ENCODE data around the gene LGALS3. TPM values are rescaled to one million over a fixed set of nuclear protein-coding genes. Genes with fewer than 3 reads are reported as not detected.

Gene LGALS3
- total RNA-seq, 1 donor from 2014 or later: 194 TPM

- no peaks in the 10 kb centered on the region for H3K9me3 ChIP-seq (replicated peaks)
- DNase-seq: peak; percentile 90
- no peaks in the 10 kb centered on the region for H3K27me3 ChIP-seq (ENCODE audit: low read depth)
- intact Hi-C loops (cut with micrococcal nuclease): no loop called here
- H3K4me1 ChIP-seq: peaks cover 58% of the 10 kb centered on the region
- H3K4me3 ChIP-seq: peak overlapping the region; percentile 29
- peak overlapping the region; percentile 95 for H3K27ac ChIP-seq (replicated peaks)
- no peak for TF ChIP-seq CTCF (IDR thresholded peaks at IDR 0.05; ENCODE audit: borderline replicate concordance)
- no peaks in the 10 kb centered on the region for H3K36me3 ChIP-seq
Observed at GRCh38 chr14:55107766-55108554, 21.1 kb upstream of the LGALS3 start.

- H3K27me3 ChIP-seq (ENCODE audit: low read depth): no peaks in the 10 kb centered on the region
- no peaks in the 10 kb centered on the region for H3K36me3 ChIP-seq
- no peaks in the 10 kb centered on the region for H3K9me3 ChIP-seq (replicated peaks)
- no peak overlapping the region for H3K4me3 ChIP-seq
- H3K4me1 ChIP-seq: peaks cover 43% of the 10 kb centered on the region
- intact Hi-C loops (cut with micrococcal nuclease): no loop called here
- H3K27ac ChIP-seq (replicated peaks): no peak overlapping the region
- no peak for DNase-seq
- TF ChIP-seq CTCF (IDR thresholded peaks at IDR 0.05; ENCODE audit: borderline replicate concordance): no peak
Observed at GRCh38 chr14:55109836-55110235, 19.2 kb upstream of the LGALS3 start.

GRCh38 chr14:55111122-55111708 is 17.8 kb upstream of the LGALS3 start:
- H3K36me3 ChIP-seq: no peaks in the 10 kb centered on the region
- no peak for DNase-seq
- TF ChIP-seq CTCF (IDR thresholded peaks at IDR 0.05; ENCODE audit: borderline replicate concordance): no peak
- H3K9me3 ChIP-seq (replicated peaks): no peaks in the 10 kb centered on the region
- H3K27me3 ChIP-seq (ENCODE audit: low read depth): no peaks in the 10 kb centered on the region
- intact Hi-C loops (cut with micrococcal nuclease): no loop called here
- no peak overlapping the region for H3K27ac ChIP-seq (replicated peaks)
- no peak overlapping the region for H3K4me3 ChIP-seq
- peaks cover 43% of the 10 kb centered on the region for H3K4me1 ChIP-seq

GRCh38 chr14:55114720-55115119 is 14.3 kb upstream of the LGALS3 start:
- H3K4me3 ChIP-seq: no peak overlapping the region
- no peaks in the 10 kb centered on the region for H3K36me3 ChIP-seq
- no peaks in the 10 kb centered on the region for H3K27me3 ChIP-seq (ENCODE audit: low read depth)
- intact Hi-C loops (cut with micrococcal nuclease): no loop called here
- H3K9me3 ChIP-seq (replicated peaks): no peaks in the 10 kb centered on the region
- peaks cover 52% of the 10 kb centered on the region for H3K4me1 ChIP-seq
- DNase-seq: no peak
- TF ChIP-seq CTCF (IDR thresholded peaks at IDR 0.05; ENCODE audit: borderline replicate concordance): no peak
- no peak overlapping the region for H3K27ac ChIP-seq (replicated peaks)

- no peak for DNase-seq
- TF ChIP-seq CTCF (IDR thresholded peaks at IDR 0.05; ENCODE audit: borderline replicate concordance): no peak
- Histone ChIP-seq H3K4me3 (no peak overlapping the region), H3K27ac (replicated peaks) (no peak overlapping the region), H3K36me3 (no peaks in the 10 kb centered on the region), H3K27me3 (ENCODE audit: low read depth) (no peaks in the 10 kb centered on the region), H3K4me1 (peaks cover 59% of the 10 kb centered on the region), H3K9me3 (replicated peaks) (no peaks in the 10 kb centered on the region)
- intact Hi-C loops (cut with micrococcal nuclease): no loop called here
Observed at GRCh38 chr14:55115460-55115859, 13.6 kb upstream of the LGALS3 start.
